ENCODE data around the gene BRMS1.

DNA sequence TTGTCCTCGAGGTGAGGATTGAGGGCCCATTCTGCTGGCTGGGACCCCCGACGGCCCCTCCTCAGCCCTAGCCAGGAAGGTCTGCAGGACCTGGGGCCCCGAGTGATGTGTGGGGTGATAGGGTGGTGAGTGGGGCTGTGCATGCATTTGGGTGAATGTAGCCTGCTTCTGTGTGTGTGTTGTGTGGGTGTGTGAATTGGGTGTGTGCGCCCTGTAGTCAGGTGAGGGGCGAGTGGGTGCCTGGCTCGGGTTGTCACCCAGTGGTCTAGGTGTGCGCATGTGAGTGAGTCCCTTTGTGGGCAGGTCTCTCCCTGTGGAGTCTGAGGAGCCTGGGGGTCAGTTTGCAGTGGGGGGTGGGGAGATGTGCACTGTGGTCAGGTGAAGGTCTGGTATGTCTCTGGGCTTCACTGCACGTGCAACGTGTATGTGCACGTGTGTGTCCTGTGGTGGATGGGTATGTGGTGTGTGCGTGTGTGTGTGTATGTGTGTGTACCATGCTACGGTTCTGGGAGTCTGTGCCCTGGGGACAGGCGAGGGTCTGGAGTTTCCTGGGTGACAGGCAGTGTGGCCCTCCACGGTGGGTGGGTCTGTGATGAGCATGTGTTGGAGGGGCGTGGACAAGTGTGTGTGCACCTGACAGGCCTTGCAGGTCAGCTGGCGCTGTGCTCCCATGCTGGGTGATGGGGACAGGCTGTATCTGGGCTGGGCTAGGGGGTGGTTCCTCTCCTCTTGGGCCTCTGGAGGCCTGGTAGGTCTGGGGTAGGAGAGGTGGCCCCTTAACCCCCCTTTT is 52.2 kb downstream of the BRMS1 start:
- TF ChIP-seq HDAC6 (IDR thresholded peaks at IDR 0.05; ENCODE audit: unreplicated experiment) (no peak), POLR2AphosphoS2 (IDR thresholded peaks at IDR 0.05; ENCODE audit: low read depth, low read length) (no peak), EGR1 (IDR thresholded peaks at IDR 0.05; ENCODE audit: borderline replicate concordance in 1 of 2, low read depth in 2 of 2, low read length in 2 of 2) (no peak), LARP7 (IDR thresholded peaks at IDR 0.05) (no peak), ELK1 (IDR thresholded peaks at IDR 0.05; ENCODE audit: low read depth, low read length) (no peak)
- TF ChIP-seq, protein P1, sequence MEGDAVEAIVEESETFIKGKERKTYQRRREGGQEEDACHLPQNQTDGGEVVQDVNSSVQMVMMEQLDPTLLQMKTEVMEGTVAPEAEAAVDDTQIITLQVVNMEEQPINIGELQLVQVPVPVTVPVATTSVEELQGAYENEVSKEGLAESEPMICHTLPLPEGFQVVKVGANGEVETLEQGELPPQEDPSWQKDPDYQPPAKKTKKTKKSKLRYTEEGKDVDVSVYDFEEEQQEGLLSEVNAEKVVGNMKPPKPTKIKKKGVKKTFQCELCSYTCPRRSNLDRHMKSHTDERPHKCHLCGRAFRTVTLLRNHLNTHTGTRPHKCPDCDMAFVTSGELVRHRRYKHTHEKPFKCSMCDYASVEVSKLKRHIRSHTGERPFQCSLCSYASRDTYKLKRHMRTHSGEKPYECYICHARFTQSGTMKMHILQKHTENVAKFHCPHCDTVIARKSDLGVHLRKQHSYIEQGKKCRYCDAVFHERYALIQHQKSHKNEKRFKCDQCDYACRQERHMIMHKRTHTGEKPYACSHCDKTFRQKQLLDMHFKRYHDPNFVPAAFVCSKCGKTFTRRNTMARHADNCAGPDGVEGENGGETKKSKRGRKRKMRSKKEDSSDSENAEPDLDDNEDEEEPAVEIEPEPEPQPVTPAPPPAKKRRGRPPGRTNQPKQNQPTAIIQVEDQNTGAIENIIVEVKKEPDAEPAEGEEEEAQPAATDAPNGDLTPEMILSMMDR (IDR thresholded peaks at IDR 0.05 in 2 of 3, conservative IDR thresholded peaks at IDR 0.05 in 1 of 3; ENCODE audit: control insufficient read depth in 2 of 3, extremely low read depth in 1 of 3, insufficient read depth in 1 of 3, low read depth in 3 of 3, low read length in 3 of 3), result no peak

All from GM12878 (cell line).